ENCODE measurements around the gene HCRTR1. TPM values are rescaled to one million over a fixed set of nuclear protein-coding genes. Genes with fewer than 3 reads are reported as not detected.

Gene HCRTR1
- total and polyA plus RNA-seq, 2 donors (not counting 1 experiment from before 2014, with no cell fraction given): 0.22 TPM; not detected in 1

DNA sequence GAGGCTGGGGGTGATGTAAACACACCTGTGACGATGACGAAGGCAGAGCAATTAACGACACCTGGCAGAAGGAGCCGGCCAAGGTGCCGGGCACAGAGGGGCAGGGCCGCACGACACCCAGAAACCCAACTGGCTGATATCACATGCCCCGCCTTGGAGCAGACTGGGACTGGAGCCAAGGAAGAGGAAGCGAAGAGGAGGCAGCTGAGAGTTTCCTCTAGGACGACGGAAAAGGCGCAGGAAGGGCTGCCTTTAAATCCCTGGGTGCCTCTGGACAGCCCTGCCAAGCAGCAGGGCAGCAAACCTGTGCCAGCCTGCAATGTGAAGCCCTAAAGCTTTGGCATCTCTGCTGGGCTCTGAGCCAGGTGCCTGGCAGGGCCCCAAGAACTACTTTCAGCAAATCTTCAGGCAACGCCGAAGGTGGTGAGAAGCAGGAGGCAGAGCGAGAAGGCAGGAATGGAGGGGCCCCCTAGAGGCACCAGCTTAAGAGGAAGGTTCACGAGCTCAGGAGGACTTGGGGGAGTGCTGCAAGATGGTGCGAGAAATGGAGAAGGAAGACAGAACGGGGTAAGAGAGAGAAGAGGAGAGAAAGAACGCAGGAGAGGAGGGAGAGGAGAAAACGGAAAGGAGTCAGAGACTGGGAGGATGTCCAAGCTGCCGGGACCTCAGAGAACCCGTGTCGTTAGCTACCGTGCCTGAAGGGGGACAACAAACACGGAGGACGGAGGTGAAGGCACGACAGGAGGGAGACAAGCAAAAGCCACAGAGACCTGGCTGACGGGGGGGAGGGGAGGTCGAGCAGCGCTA, 52.5 kb downstream of the HCRTR1 start:
- Histone ChIP-seq H3K4me1 (ENCODE audit: control insufficient read depth in 2 of 2, insufficient read depth in 2 of 2, low read length in 2 of 2) (peaks cover 10 to 12% of the 10 kb centered on the region in 2 donors), H3K79me2 (ENCODE audit: control insufficient read depth, insufficient read depth, low read length) (no peaks in the 10 kb centered on the region), H3K27ac (ENCODE audit: low read length in 2 of 2) (no peak overlapping the region), H3K9me3 (ENCODE audit: control extremely low read depth in 1 of 3, control insufficient read depth in 2 of 3, insufficient read depth in 1 of 3, low read length in 2 of 3) (no peaks in the 10 kb centered on the region), H3K9ac (ENCODE audit: low read length) (peak overlapping the region; percentile 14), H3K4me2 (replicated peaks; ENCODE audit: low read depth, low read length, poor library complexity, severe bottlenecking) (peak overlapping the region; percentile 65), H4K20me1 (ENCODE audit: control insufficient read depth, insufficient read depth, low read length, poor library complexity, severe bottlenecking) (no peaks in the 10 kb centered on the region), H3K27me3 (replicated peaks in 1 of 4; ENCODE audit: control extremely low read depth in 1 of 4, control insufficient read depth in 3 of 4, insufficient read depth in 4 of 4, low read length in 3 of 4) (peaks cover 0 to 25% (median 9%) of the 10 kb centered on the region in 4 experiments), H3K4me3 (ENCODE audit: control extremely low read depth in 1 of 5, extremely low read depth in 1 of 5, insufficient read depth in 1 of 5, low read depth in 2 of 5, low read length in 4 of 5) (peak overlapping the region in 3 of 5 experiments; percentile 5 to 15 (median 9)), H3K36me3 (replicated peaks in 1 of 2; ENCODE audit: control extremely low read depth in 1 of 2, control insufficient read depth in 1 of 2, extremely low read depth in 1 of 2, insufficient read depth in 2 of 2, low read length in 1 of 2) (no peaks in the 10 kb centered on the region), H2AFZ (ENCODE audit: insufficient read depth, low read depth, low read length, poor library complexity, severe bottlenecking) (peak overlapping the region; percentile 81)
- Mint-ChIP-seq H3K4me3 (peak overlapping the region; percentile 54), H3K27ac (no peak overlapping the region), H3K9me3 (ENCODE audit: insufficient read depth) (no peaks in the 10 kb centered on the region), H3K4me1 (peaks cover 10% of the 10 kb centered on the region), H3K27me3 (peaks cover 33% of the 10 kb centered on the region)
- no peak for TF ChIP-seq EZH2 (IDR thresholded peaks at IDR 0.05; ENCODE audit: borderline replicate concordance, insufficient read depth, low read depth, low read length, poor library complexity, severe bottlenecking)
- TF ChIP-seq, protein P1, sequence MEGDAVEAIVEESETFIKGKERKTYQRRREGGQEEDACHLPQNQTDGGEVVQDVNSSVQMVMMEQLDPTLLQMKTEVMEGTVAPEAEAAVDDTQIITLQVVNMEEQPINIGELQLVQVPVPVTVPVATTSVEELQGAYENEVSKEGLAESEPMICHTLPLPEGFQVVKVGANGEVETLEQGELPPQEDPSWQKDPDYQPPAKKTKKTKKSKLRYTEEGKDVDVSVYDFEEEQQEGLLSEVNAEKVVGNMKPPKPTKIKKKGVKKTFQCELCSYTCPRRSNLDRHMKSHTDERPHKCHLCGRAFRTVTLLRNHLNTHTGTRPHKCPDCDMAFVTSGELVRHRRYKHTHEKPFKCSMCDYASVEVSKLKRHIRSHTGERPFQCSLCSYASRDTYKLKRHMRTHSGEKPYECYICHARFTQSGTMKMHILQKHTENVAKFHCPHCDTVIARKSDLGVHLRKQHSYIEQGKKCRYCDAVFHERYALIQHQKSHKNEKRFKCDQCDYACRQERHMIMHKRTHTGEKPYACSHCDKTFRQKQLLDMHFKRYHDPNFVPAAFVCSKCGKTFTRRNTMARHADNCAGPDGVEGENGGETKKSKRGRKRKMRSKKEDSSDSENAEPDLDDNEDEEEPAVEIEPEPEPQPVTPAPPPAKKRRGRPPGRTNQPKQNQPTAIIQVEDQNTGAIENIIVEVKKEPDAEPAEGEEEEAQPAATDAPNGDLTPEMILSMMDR (IDR thresholded peaks at IDR 0.05): no peak
- WGBS (ENCODE audit: insufficient coverage): 6% methylated on average over 30 of the region's 30 CpGs
- CTCF ChIA-PET: interaction anchor here (1.0 kb wide), 1 partner anchor 119 kb away, joined by 8 read pairs; no protein-coding TSS in a partner anchor
- POLR2A ChIA-PET: no interaction called here
- ATAC-seq (ENCODE audit: low read depth) (peak; percentile 60), DNase-seq (peak; percentile 55)
- intact Hi-C loops (cut with micrococcal nuclease): no loop called here

DNA sequence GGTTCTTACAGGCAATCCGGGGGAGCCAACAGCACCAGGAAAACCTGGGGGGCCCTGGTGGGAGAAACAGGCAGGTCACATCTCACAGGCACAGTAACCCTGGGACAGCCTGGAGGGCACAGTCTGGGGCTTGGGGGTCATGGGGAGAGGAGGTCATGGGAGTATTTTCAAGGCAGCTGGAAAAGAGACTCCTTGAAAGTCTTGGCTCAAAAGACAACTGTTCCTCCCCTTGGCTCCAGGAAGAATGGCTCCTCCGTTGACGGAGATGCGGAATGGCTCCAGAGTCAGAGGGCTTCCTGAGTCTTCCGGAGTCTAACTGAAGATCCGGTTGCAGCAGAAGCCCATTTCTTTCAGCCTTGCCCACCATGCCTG, 53.1 kb downstream of the HCRTR1 start:
- ATAC-seq (ENCODE audit: low read depth) (no peak), DNase-seq (no peak)
- no peak overlapping the region for H3K4me3 Mint-ChIP-seq
- no peak overlapping the region for H3K27ac Mint-ChIP-seq
- ChIA-PET POLR2A (no interaction called here), CTCF (interaction anchor here (1.0 to 1.3 kb wide), 2 partner anchors 118 to 293 kb away, joined by 3 to 8 read pairs; no protein-coding TSS in a partner anchor)
- Histone ChIP-seq H3K79me2 (ENCODE audit: control insufficient read depth, insufficient read depth, low read length) (no peaks in the 10 kb centered on the region), H3K27ac (ENCODE audit: low read length in 2 of 2) (no peak overlapping the region), H4K20me1 (ENCODE audit: control insufficient read depth, insufficient read depth, low read length, poor library complexity, severe bottlenecking) (no peaks in the 10 kb centered on the region), H3K4me3 (ENCODE audit: control extremely low read depth in 1 of 5, extremely low read depth in 1 of 5, insufficient read depth in 1 of 5, low read depth in 2 of 5, low read length in 4 of 5) (peak overlapping the region in 1 of 5 experiments; percentile 5), H3K4me2 (replicated peaks; ENCODE audit: low read depth, low read length, poor library complexity, severe bottlenecking) (peak overlapping the region; percentile 65), H3K4me1 (ENCODE audit: control insufficient read depth in 2 of 2, insufficient read depth in 2 of 2, low read length in 2 of 2) (peaks cover 10 to 12% of the 10 kb centered on the region in 2 donors), H3K9me3 (ENCODE audit: control extremely low read depth in 1 of 3, control insufficient read depth in 2 of 3, insufficient read depth in 1 of 3, low read length in 2 of 3) (no peaks in the 10 kb centered on the region), H3K27me3 (replicated peaks in 1 of 4; ENCODE audit: control extremely low read depth in 1 of 4, control insufficient read depth in 3 of 4, insufficient read depth in 4 of 4, low read length in 3 of 4) (peaks cover 0 to 29% (median 9%) of the 10 kb centered on the region in 4 experiments), H3K36me3 (replicated peaks in 1 of 2; ENCODE audit: control extremely low read depth in 1 of 2, control insufficient read depth in 1 of 2, extremely low read depth in 1 of 2, insufficient read depth in 2 of 2, low read length in 1 of 2) (no peaks in the 10 kb centered on the region), H3K9ac (ENCODE audit: low read length) (peak overlapping the region; percentile 14), H2AFZ (ENCODE audit: insufficient read depth, low read depth, low read length, poor library complexity, severe bottlenecking) (peak overlapping the region; percentile 81)
- H3K27me3 Mint-ChIP-seq: peaks cover 37% of the 10 kb centered on the region
- intact Hi-C loops (cut with micrococcal nuclease): no loop called here
- 85% methylated on average over 6 of the region's 6 CpGs for WGBS (ENCODE audit: insufficient coverage)
- H3K9me3 Mint-ChIP-seq (ENCODE audit: insufficient read depth): no peaks in the 10 kb centered on the region
- TF ChIP-seq, protein P1 (IDR thresholded peaks at IDR 0.05): no peak
- TF ChIP-seq EZH2 (IDR thresholded peaks at IDR 0.05; ENCODE audit: borderline replicate concordance, insufficient read depth, low read depth, low read length, poor library complexity, severe bottlenecking): no peak
- H3K4me1 Mint-ChIP-seq: peaks cover 10% of the 10 kb centered on the region

All from B cell (primary cell).